OCI-LY3 (cell line): ENCODE data around the gene SAMD5.

Experiments used
- CTCF ChIP-seq: fragments of 200-600, 300-600 bp; sonication (generic); IDR thresholded peaks from 2 replicates; pipeline ENCODE4 v1.5.1; 2014; ENCODE audit warnings: antibody characterized with exemption, low read length, low read depth
- EZH2phosphoT487 ChIP-seq: fragments of 200-600 bp; shearing (Covaris generic); IDR thresholded peaks from 2 replicates; pipeline ENCODE4 v1.6.1; 2018; ENCODE audit warnings: antibody characterized with exemption, mixed run types, low read depth

GRCh38 chr6:147554281-147554680 is 45.8 kb downstream of the SAMD5 start:
- TF ChIP-seq CTCF, result no peak
- TF ChIP-seq EZH2phosphoT487, result no peak
